GM12878 (cell line): ENCODE data around the gene APEX1. TPM values are rescaled to one million over a fixed set of nuclear protein-coding genes. Genes with fewer than 3 reads are reported as not detected.

Experiments used
- ATAC-seq: fragments of 200-7000 bp; cut with Tn5 transposase; 3 replicates; pipeline ENCODE4 v1.9.1; 2020; ENCODE audit warnings: mild to moderate bottlenecking, moderate library complexity
- Bru-seq: library from RNA; stranded (reverse); fragments of 400-500 nt; gene quantifications from one replicate; lab custom pipeline; 2021; lab: Mats Ljungman, UMichigan
- BruChase-seq, 2 experiments: library from RNA; stranded (reverse); fragments of 400-500 nt; gene quantifications; one replicate each; lab custom pipeline; 2021; lab: Mats Ljungman, UMichigan
- BruUV-seq: library from RNA; stranded (reverse); fragments of 400-500 nt; replicated peaks from 2 replicates; lab custom pipeline; 2021; lab: Mats Ljungman, UMichigan
- CTCF ChIA-PET: fragments of 300-600 bp; sonication (Branson Sonifier 250); formaldehyde crosslinking; extraction: SDS; loops from one replicate; lab custom pipeline; 2021; ENCODE audit warnings: inconsistent platforms; lab: Yijun Ruan, JAX
- POLR2A ChIA-PET: fragments of 350-600 bp; formaldehyde crosslinking; extraction: SDS; loops from one replicate; lab custom pipeline; 2021; ENCODE audit warnings: inconsistent platforms; lab: Charles Lee
- RAD21 ChIA-PET: fragments of 300-600 bp; sonication (Branson Sonifier 250); formaldehyde crosslinking; loops from one replicate; lab custom pipeline; 2023; ENCODE audit warnings: antibody characterized with exemption; ENCODE audit not compliant: unreplicated experiment; lab: Charles Lee
- SMC1A ChIA-PET: fragments of 300-600 bp; sonication (Branson Sonifier 250); formaldehyde crosslinking; loops from one replicate; lab custom pipeline; 2023; ENCODE audit not compliant: unreplicated experiment, uncharacterized antibody; lab: Charles Lee
- DNase-seq: peaks from one replicate; pipeline ENCODE4 v3.0.0-alpha.2; 2011; ENCODE audit warnings: low read depth, low spot score
- FAIRE-seq: peaks from 3 replicates; lab custom pipeline; 2011; peaks lifted over from hg19 to GRCh38; lab: Jason Lieb, UNC
- H2AFZ ChIP-seq: 2 replicates; pipeline ENCODE4 v1.6.0; 2011; ENCODE audit warnings: low read depth, low read length, control low read depth; ENCODE audit not compliant: control insufficient read depth
- H3K27ac ChIP-seq: 2 replicates; pipeline ENCODE4 v1.5.1; 2011; ENCODE audit warnings: control low read depth; ENCODE audit not compliant: control insufficient read depth, insufficient read depth
- H3K27me3 ChIP-seq, 2 experiments: replicated peaks in 1 of 2; 2 replicates each; pipeline versions ENCODE4 v1.6.0 to v1.6.1; 2011; ENCODE audit warnings: low read length in 1 of 2; ENCODE audit not compliant: control insufficient read depth in 2 of 2, insufficient read depth in 2 of 2
- H3K36me3 ChIP-seq, 2 experiments: 2 replicates each; pipeline ENCODE4 v1.5.1; 2011; ENCODE audit warnings: low read length in 1 of 2; ENCODE audit not compliant: control insufficient read depth in 2 of 2, insufficient read depth in 2 of 2
- H3K4me1 ChIP-seq: 2 replicates; pipeline ENCODE4 v1.6.1; 2011; ENCODE audit warnings: mild to moderate bottlenecking, low read length, moderate library complexity, mixed read lengths; ENCODE audit not compliant: control insufficient read depth, insufficient read depth
- H3K4me2 ChIP-seq: 2 replicates; pipeline ENCODE4 v1.6.0; 2011; ENCODE audit warnings: control low read depth; ENCODE audit not compliant: control insufficient read depth, insufficient read depth
- H3K4me3 ChIP-seq: fragments of 200-600 bp; sonication (generic); 2 replicates; pipeline ENCODE4 v1.5.1; 2016
- H3K79me2 ChIP-seq: 2 replicates; pipeline ENCODE4 v1.6.0; 2011; ENCODE audit warnings: low read length; ENCODE audit not compliant: control insufficient read depth, insufficient read depth
- H3K9ac ChIP-seq: 2 replicates; pipeline ENCODE4 v1.8.0; 2011; ENCODE audit warnings: low read length, control low read depth, mixed read lengths; ENCODE audit not compliant: control insufficient read depth, insufficient read depth
- H3K9me3 ChIP-seq: replicated peaks from 3 replicates; pipeline ENCODE4 v1.5.1; 2011; ENCODE audit warnings: mild to moderate bottlenecking, low read length; ENCODE audit not compliant: control insufficient read depth, insufficient read depth
- H4K20me1 ChIP-seq: 2 replicates; pipeline ENCODE4 v1.6.0; 2011; ENCODE audit not compliant: control insufficient read depth, insufficient read depth
- CREB1 ChIP-seq: IDR thresholded peaks from 2 replicates; pipeline ENCODE4 v1.6.1; 2012; ENCODE audit warnings: low read depth, mild to moderate bottlenecking, inconsistent platforms
- CREM ChIP-seq: IDR thresholded peaks from 2 replicates; pipeline ENCODE4 v1.6.1; 2014; ENCODE audit warnings: antibody characterized with exemption, low read depth
- IKZF2 ChIP-seq, 2 experiments: fragments of 450-650 bp; IDR thresholded peaks; 2 replicates each; pipeline ENCODE4 v1.6.1; 2017; ENCODE audit warnings: mild to moderate bottlenecking in 2 of 2, moderate library complexity in 2 of 2
- KLF5 ChIP-seq: fragments of 450-650 bp; IDR thresholded peaks from 2 replicates; pipeline ENCODE4 v1.6.1; 2014; ENCODE audit warnings: mild to moderate bottlenecking; ENCODE audit not compliant: partially characterized antibody
- MTA3 ChIP-seq: IDR thresholded peaks from 2 replicates; pipeline ENCODE4 v1.6.1; 2012; ENCODE audit warnings: low read length, inconsistent platforms, borderline replicate concordance
- NR2C2 ChIP-seq: IDR thresholded peaks from 2 replicates; pipeline ENCODE4 v1.6.1; 2011; ENCODE audit warnings: borderline replicate concordance, low read depth; ENCODE audit not compliant: control insufficient read depth, insufficient read length
- RAD21 ChIP-seq: IDR thresholded peaks from 2 replicates; pipeline ENCODE4 v1.6.1; 2011; ENCODE audit warnings: mild to moderate bottlenecking, low read depth, low read length, moderate library complexity; ENCODE audit not compliant: insufficient read depth
- RBBP5 ChIP-seq: fragments of 200-600 bp; sonication (generic); conservative IDR thresholded peaks from 2 replicates; pipeline ENCODE4 v1.6.1; 2016
- REST ChIP-seq: IDR thresholded peaks from 2 replicates; pipeline ENCODE4 v1.6.1; 2012; ENCODE audit warnings: mild to moderate bottlenecking, low read depth, low read length
- SMAD5 ChIP-seq: IDR thresholded peaks from 2 replicates; pipeline ENCODE4 v1.6.1; 2016; ENCODE audit warnings: antibody characterized with exemption, low read depth
- STAT3 ChIP-seq: IDR thresholded peaks from 2 replicates; pipeline ENCODE4 v1.6.1; 2011; ENCODE audit warnings: low read depth, low read length, improper control_type of control experiment
- WGBS: methylation state at CpG from one replicate; pipeline ENCODE4 v1.1.6; 2016; ENCODE audit warnings: low lambda C conversion rate; ENCODE audit not compliant: insufficient replicate concordance, insufficient coverage; ENCODE audit errors: missing lambda C conversion rate; 5-methylcytosine and 5-hydroxymethylcytosine counted together
- in situ Hi-C: fragments of 300-500 bp; cut with MboI; formaldehyde crosslinking; loops from 9 replicates; pipeline ENCODE4 v1.14.3; 2018; ENCODE audit warnings: mixed read lengths
- intact Hi-C: fragments of 100-400 bp; cut with micrococcal nuclease; formaldehyde crosslinking; loops from one replicate; pipeline ENCODE4 v1.14.2; 2022; ENCODE audit not compliant: unreplicated experiment
- long read RNA-seq, 2 experiments: library from polyadenylated mRNA; unstranded; transcript quantifications; one replicate each; pipeline ENCODE4 v2.0.0, GENCODE V29; 2019 to 2020
- polyA minus RNA-seq, 3 experiments: library from RNA; depleted of rRNA, polyadenylated mRNA; stranded (reverse); fragments of >200 nt; gene quantifications; 2 replicates each; pipeline ENCODE4 v1.2.3, GENCODE V29; 2011
- polyA plus RNA-seq, 11 experiments: library from polyadenylated mRNA; depleted of rRNA in 4 of 11; unstranded in 6 of 11; stranded (reverse) in 5 of 11; fragments of >200 nt; fragmentation: Nextera tagmentation in 4 of 11; fragmentation: Illumina TruSeq in 1 of 11; extraction: Ambion mirVana in 4 of 11; extraction: Trizol in 1 of 11; gene quantifications; 1 replicate in 1 of 11; 2 replicates in 10 of 11; pipeline versions ENCODE4 v1.2.1 to v1.2.3, GENCODE V29; 2011 to 2016; ENCODE audit warnings: inconsistent platforms in 2 of 11, missing spikeins in 2 of 11, low read depth in 1 of 11
- total RNA-seq, 4 experiments: library from RNA; depleted of rRNA in 3 of 4; stranded (reverse); fragments of >200 nt in 3 of 4; fragmentation: Illumina TruSeq in 1 of 4; extraction: Trizol in 1 of 4; gene quantifications; 2 replicates each; pipeline versions ENCODE4 v1.2.1 to v1.2.3, GENCODE V29; 2013 to 2021

The APEX1 gene
- 11.9 and 13.2 TPM in 2 replicates for total RNA-seq (2013; cell fraction: nucleolus; rRNA removed)
- total RNA-seq (2014; rRNA removed): 267 and 279 TPM in 2 replicates
- total RNA-seq (2014; rRNA removed; fragmentation: Illumina TruSeq; extraction: Trizol): 107 and 115 TPM in 2 replicates
- 262 and 271 TPM in 2 replicates for total RNA-seq (2021)
- 189 TPM for polyA plus RNA-seq (2011; ENCODE audit: low read depth)
- 226 and 308 TPM in 2 replicates for polyA plus RNA-seq (2011; rRNA removed)
- 367 and 441 TPM in 2 replicates for polyA plus RNA-seq (2011; cell fraction: cytosol; rRNA removed)
- polyA plus RNA-seq (2011; cell fraction: nucleus; rRNA removed): 186 and 211 TPM in 2 replicates
- polyA plus RNA-seq (2012): 204 and 235 TPM in 2 replicates
- 407 and 465 TPM in 2 replicates for polyA plus RNA-seq (2014; fragmentation: Illumina TruSeq; extraction: Trizol)
- 100 to 1,000 TPM; 299 to 320 TPM for polyA plus RNA-seq (2014; fragmentation: Nextera tagmentation; extraction: Ambion mirVana)
- polyA plus RNA-seq (2014; rRNA removed): 278 and 300 TPM in 2 replicates
- polyA plus RNA-seq (2016; fragmentation: Nextera tagmentation; extraction: Ambion mirVana): 100 to 1,000 TPM; 298 to 319 TPM
- 253 and 255 TPM in 2 replicates for polyA minus RNA-seq (2011; rRNA and poly(A)+ RNA removed)
- 57.3 and 60.1 TPM in 2 replicates for polyA minus RNA-seq (2011; cell fraction: cytosol; rRNA and poly(A)+ RNA removed)
- polyA minus RNA-seq (2011; cell fraction: nucleus; rRNA and poly(A)+ RNA removed): 28.0 and 43.7 TPM in 2 replicates
- percentile 96 among the genes with signal in this experiment for Bru-seq, nascent RNA
- BruChase-seq, experiment 1, labeled RNA remaining after a 6-hour chase: percentile 97 among the genes with signal in this experiment
- percentile 96 among the genes with signal in this experiment for BruChase-seq, experiment 2, labeled RNA remaining after a 2-hour chase
- long read RNA-seq, experiment 1, transcript APEX1-205 (4 exons, 1,603 nt): minor isoform, 11 of 196 reads
- long read RNA-seq, experiment 1, transcript APEX1-210 (5 exons, 1,437 nt): minor isoform, 28 of 196 reads
- long read RNA-seq, experiment 1, transcript APEX1-201 (5 exons, 1,484 nt): major isoform, 127 of 196 reads
- long read RNA-seq, experiment 1, transcript APEX1-202 (5 exons, 1,387 nt): minor isoform, 9 of 196 reads
- long read RNA-seq, experiment 1, partial matches to known transcripts: 2 of 196 reads
- long read RNA-seq, experiment 1, other reads (novel, unspliced or antisense): 14 of 196 reads
- long read RNA-seq, experiment 2, transcript APEX1-202 (5 exons, 1,387 nt): minor isoform, 35 of 657 reads
- long read RNA-seq, experiment 2, transcript APEX1-205 (4 exons, 1,603 nt): minor isoform, 35 of 657 reads
- long read RNA-seq, experiment 2, transcript APEX1-201 (5 exons, 1,484 nt): major isoform, 385 of 657 reads
- long read RNA-seq, experiment 2, transcript APEX1-210 (5 exons, 1,437 nt): minor isoform, 108 of 657 reads
- long read RNA-seq, experiment 2, partial matches to known transcripts: 4 of 657 reads
- long read RNA-seq, experiment 2, other reads (novel, unspliced or antisense): 45 of 657 reads

- intact Hi-C loops: loop anchor here (1.0 to 2.0 kb wide), 3 partner anchors 26 to 111 kb away; partner anchors contain the start of genes PARP2 and TEP1
- H3K4me1 ChIP-seq: peaks cover under 1% of the 10 kb centered on the region
- no TSS peak for BruUV-seq
- WGBS: under 1% methylated on average over 56 of the region's 56 CpGs
- ChIA-PET SMC1A (interaction anchor here (0.9 to 3.0 kb wide), 11 partner anchors 18 to 127 kb away, joined by 3 to 27 read pairs (median 6); partner anchors contain the start of genes CCNB1IP1, PARP2 and TEP1), POLR2A (interaction anchor here (0.6 to 2.7 kb wide), 14 partner anchors 10 to 123 kb away, joined by 3 to 27 read pairs (median 5); partner anchors contain the start of genes CCNB1IP1, PARP2, PNP and TEP1), RAD21 (interaction anchor here (0.6 to 2.9 kb wide), 9 partner anchors 15 to 1057 kb away, joined by 3 to 17 read pairs (median 4); partner anchors contain the start of genes PARP2, PNP and TEP1), CTCF (interaction anchor here (0.7 to 4.7 kb wide), 7 partner anchors 15 to 219 kb away, joined by 3 to 48 read pairs (median 3); partner anchors contain the start of gene TEP1)
- no peaks in the 10 kb centered on the region for H3K27me3 ChIP-seq
- peaks cover 12 to 48% of the 10 kb centered on the region in 2 experiments for H3K36me3 ChIP-seq
- H2AFZ ChIP-seq: peak within 1 kb of the TSS; percentile 84
- peak within 1 kb of the TSS; percentile 98 for H3K27ac ChIP-seq
- peak within 1 kb of the TSS; percentile 83 for H3K4me3 ChIP-seq
- in situ Hi-C loops: loop anchor here (5.0 kb wide), 1 partner anchor 37 kb away; no protein-coding TSS in a partner anchor
- peak; percentile 99 for DNase-seq
- peak within 1 kb of the TSS; percentile 84 for H3K9ac ChIP-seq
- peak; percentile 98 for FAIRE-seq
- ATAC-seq: peak; percentile 93
- H3K9me3 ChIP-seq: no peaks in the 10 kb centered on the region
- no peaks in the 10 kb centered on the region for H4K20me1 ChIP-seq
- peaks cover 43% of the 10 kb centered on the region for H3K79me2 ChIP-seq
- peak within 1 kb of the TSS; percentile 67 for H3K4me2 ChIP-seq
- TF ChIP-seq IKZF2 (IDR thresholded peaks at IDR 0.05) (peak in 1 of 2 experiments; percentile 58; a peak in 3 of 4 replicates), CREB1 (peak; percentile 79), NR2C2 (no peak), RBBP5 (no peak), CREM (peak; percentile 86), MTA3 (no peak), RAD21 (no peak), REST (no peak), STAT3 (no peak), SMAD5 (peak; percentile 97), KLF5 (peak; percentile 53)
Measured at GRCh38 chr14:20454516-20455354, at the start of gene APEX1, which contains the start of gene OSGEP. TSS of gene APEX1 (plus strand) at chr14:20455226. CDS start at chr14:20455646, 420 bp downstream. TSS of gene OSGEP (minus strand) at chr14:20454812. CDS start at chr14:20454683, 129 bp downstream.
